ENCODE measurements around the gene CD177. TPM values are rescaled to one million over a fixed set of nuclear protein-coding genes. Genes with fewer than 3 reads are reported as not detected.
"Not testable (repeated sequence)": the region's sequence is repeated elsewhere in the genome, so short reads cannot be mapped to it uniquely, and the experiment has no call there.

CD177 gene
- polyA plus RNA-seq, 2 of the 4 experiments (the other 2 are of a cell fraction): 0.03 to 0.05 TPM

- TF ChIP-seq USF2 (IDR thresholded peaks at IDR 0.05): no peak
- no peak for TF ChIP-seq HOXA7 (CRISPR knock-in tag; IDR thresholded peaks at IDR 0.05)
These were observed 22.0 kb upstream of the CD177 start (continued) for GRCh38 chr19:43331435-43332010.

GRCh38 chr19:43332058-43332922 is 21.2 kb upstream of the CD177 start:
- no peak overlapping the region for H3K4me2 ChIP-seq
- no peak overlapping the region for H3K4me3 ChIP-seq
- ChIA-PET CTCF (interaction anchor here (0.7 to 1.4 kb wide), 6 partner anchors 11 to 148 kb away, joined by 3 read pairs; no protein-coding TSS in a partner anchor), POLR2A (no interaction called here)
- TF ChIP-seq JUN (IDR thresholded peaks at IDR 0.05) (no peak), CHD2 (IDR thresholded peaks at IDR 0.05; ENCODE audit: low read length, partially characterized antibody) (no peak), HES2 (IDR thresholded peaks at IDR 0.05) (no peak), ZNF302 (CRISPR knock-in tag; IDR thresholded peaks at IDR 0.05) (no peak), RAD21 (conservative IDR thresholded peaks at IDR 0.05 in 1 of 2, IDR thresholded peaks at IDR 0.05 in 1 of 2) (no peak), CHD4 (IDR thresholded peaks at IDR 0.05; ENCODE audit: borderline replicate concordance) (no peak), SMC3 (IDR thresholded peaks at IDR 0.05) (no peak), KDM5A (IDR thresholded peaks at IDR 0.05) (no peak), FOXS1 (CRISPR knock-in tag; IDR thresholded peaks at IDR 0.05) (no peak), USF2 (IDR thresholded peaks at IDR 0.05) (no peak), MAX (IDR thresholded peaks at IDR 0.05) (no peak), ATOH8 (CRISPR knock-in tag; IDR thresholded peaks at IDR 0.05; ENCODE audit: low read depth) (no peak), FOSB (CRISPR knock-in tag; IDR thresholded peaks at IDR 0.05) (no peak), PBX3 (IDR thresholded peaks at IDR 0.05) (no peak), MYC (IDR thresholded peaks at IDR 0.05; ENCODE audit: borderline replicate concordance, low read length) (no peak), EHMT2 (IDR thresholded peaks at IDR 0.05; ENCODE audit: low read depth) (no peak), RNF2 (IDR thresholded peaks at IDR 0.05; ENCODE audit: borderline replicate concordance, low read depth) (no peak), CBX2 (IDR thresholded peaks at IDR 0.05; ENCODE audit: borderline replicate concordance, low read depth) (no peak), NR3C1 (IDR thresholded peaks at IDR 0.05) (no peak), NPAS2 (CRISPR knock-in tag; IDR thresholded peaks at IDR 0.05; ENCODE audit: borderline replicate concordance) (no peak)
- FAIRE-seq (no peak), DNase-seq (ENCODE audit: low read depth in 1 of 2, low spot score in 1 of 2) (no peak), ATAC-seq (peak; percentile 21 to 39; a peak in 2 of 6 replicates)
- H3K9me3 ChIP-seq: no peaks in the 10 kb centered on the region
- H3K27ac ChIP-seq: no peak overlapping the region
- WGBS (ENCODE audit: missing lambda C conversion rate): 70% methylated on average over 10 of the region's 10 CpGs
- no peaks in the 10 kb centered on the region for H3K4me1 ChIP-seq

GRCh38 chr19:43336508-43336907 is 17.0 kb upstream of the CD177 start:
- H3K4me2 ChIP-seq; H3K4me3 ChIP-seq; DNase-seq (ENCODE audit: low read depth in 1 of 2, low spot score in 1 of 2); H3K9me3 ChIP-seq; H3K27ac ChIP-seq; POLR2A ChIA-PET; H3K4me1 ChIP-seq; ATAC-seq: not testable (repeated sequence)
- CTCF ChIA-PET: interaction anchor here (0.6 kb wide), 1 partner anchor 659 kb away, joined by 4 read pairs; no protein-coding TSS in a partner anchor
- FAIRE-seq: peak; percentile 86
- 59% methylated on average over 2 of the region's 2 CpGs for WGBS (ENCODE audit: missing lambda C conversion rate)

Data from A549 (cell line).